Activated CD8-positive, alpha-beta memory T cell treated with anti-CD3 and anti-CD28 coated beads for 24 hours (primary cell): ENCODE measurements around the gene WTIP.

Source experiments
- DNase-seq: peaks from one replicate; pipeline ENCODE4 v3.0.0-alpha.2; 2020

WTIP gene

DNA sequence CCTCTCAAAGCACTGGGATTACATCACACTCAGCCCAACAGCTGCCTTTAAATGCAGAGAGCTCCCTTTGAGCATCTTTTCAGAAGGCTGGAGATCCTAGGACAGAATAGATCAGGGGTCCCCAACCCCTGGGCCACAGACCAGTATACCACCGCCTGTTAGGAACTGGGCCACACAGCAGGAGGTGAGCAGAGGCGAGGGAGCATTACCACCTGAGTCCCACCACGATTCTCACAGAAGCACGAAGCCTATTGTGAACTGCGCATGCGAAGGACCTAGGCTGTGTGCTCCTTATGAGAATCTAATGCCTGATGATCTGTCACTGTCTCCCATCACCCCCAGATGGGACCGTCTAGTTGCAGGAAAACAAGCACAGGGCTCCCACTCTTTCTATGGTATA is 2.2 kb upstream of the WTIP start:
- no peak for DNase-seq

DNA sequence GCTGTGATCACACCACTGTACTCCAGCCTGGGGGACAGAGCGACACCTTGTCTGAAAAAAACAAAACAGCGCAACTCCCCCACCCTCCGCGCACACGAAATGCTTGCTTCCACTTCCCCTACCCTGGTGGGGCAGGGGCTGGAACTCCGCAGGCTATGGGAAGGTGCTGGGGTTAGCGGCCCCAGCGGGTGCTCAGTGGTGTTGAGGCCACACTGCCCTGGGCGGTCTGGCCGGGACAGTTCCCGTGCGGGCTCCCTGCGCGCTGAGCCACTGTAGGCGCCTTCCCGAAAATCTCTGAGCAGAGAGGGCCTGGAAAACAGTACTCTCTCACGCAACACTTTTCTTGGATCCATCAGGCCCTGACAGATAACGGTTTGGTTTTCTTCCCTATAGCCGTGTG is 1.1 kb upstream of the WTIP start:
- DNase-seq: no peak

DNA sequence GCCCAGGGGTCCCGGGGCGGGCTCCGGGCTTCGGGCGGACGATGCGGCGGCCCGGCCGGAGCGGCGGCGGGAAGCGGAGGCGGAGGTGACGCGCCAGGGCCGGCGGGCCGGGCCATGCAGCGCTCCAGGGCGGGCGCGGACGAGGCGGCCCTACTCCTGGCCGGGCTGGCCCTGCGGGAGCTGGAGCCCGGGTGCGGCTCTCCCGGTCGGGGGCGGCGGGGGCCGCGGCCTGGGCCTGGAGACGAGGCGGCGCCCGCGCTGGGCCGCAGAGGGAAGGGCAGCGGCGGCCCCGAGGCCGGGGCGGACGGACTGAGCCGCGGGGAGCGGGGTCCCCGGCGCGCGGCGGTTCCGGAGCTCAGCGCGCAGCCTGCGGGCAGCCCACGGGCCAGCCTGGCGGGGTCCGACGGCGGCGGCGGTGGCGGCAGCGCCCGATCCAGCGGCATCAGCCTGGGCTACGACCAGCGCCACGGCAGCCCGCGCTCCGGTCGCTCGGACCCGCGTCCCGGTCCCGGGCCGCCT is 362 bp downstream of the WTIP start:
- no peak for DNase-seq

DNA sequence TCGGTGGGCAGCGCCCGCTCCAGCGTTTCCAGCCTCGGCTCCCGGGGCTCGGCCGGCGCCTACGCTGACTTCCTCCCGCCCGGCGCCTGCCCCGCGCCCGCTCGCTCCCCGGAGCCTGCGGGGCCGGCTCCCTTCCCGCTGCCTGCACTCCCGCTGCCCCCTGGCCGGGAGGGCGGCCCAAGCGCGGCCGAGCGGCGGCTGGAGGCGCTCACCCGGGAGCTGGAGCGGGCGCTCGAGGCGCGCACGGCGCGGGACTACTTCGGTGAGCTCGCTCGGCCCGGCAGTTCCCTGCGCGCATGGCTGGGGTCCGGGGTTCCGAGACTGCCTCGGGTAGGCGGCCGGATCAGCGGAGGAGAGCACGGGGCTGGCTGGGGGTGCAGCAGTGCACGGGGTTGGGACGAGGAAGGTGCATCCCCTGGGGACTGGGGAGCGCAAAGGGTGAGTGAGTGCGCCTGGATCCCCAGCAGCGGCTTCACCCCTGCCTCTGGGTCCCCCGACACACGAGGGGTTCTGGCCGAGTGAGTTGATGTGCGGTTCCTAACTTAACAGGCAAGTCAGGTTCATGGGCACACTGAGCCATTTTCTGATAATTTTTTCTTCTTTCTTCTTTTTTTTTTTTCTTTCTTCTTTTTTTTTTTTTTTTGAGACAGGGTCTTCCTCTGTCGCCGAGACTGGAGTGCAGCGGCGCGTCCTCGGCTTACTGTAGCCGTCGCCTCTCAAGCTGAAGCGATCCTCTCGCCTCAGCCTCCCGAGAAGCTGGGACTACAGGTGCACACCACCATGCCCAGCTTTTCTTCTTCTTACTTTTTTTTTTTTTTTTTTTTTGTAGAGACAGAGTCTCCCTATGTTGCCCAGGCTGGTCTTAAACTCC is 1.1 kb downstream of the WTIP start:
- no peak for DNase-seq

DNA sequence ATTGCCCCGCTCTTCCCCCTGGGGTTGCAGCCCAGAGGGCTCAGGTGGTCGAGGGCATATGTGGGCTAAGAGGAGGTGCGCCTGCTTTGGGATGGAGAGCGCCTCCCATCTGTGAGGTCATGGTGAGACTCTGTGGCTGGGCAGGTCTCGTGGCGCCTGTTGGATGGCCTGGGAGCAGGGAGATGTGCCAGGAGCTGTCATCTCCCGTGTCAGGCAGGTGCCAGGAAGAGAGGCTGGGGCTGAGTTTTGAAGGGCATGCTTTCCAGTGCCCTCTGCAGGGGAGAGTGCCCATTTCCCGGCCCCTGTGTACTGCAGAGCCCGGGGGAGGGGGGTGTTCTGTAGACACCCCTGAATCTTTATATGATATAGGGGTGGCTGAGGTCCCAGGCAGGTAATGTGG is 2.8 kb downstream of the WTIP start:
- no peak for DNase-seq

DNA sequence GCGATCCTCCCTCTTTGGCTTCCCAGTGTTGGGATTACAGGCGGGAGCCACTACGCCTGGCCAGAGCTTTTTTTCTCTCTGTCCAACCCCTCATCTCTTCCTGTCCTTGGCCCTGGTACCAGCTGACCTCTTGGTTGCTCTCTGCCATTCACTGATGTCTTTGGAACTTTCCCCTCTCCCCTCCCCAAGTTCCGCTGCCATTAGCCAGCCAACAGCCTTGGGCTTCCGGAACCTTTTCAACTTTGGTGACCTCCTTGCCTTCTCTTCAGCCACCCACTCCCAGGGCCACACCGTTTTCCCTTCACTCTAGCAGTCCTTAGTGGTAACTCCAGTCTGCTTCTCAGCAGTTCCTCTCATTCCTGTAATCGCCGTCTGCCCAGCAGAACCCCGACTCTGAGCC is 4.3 kb downstream of the WTIP start:
- no peak for DNase-seq

DNA sequence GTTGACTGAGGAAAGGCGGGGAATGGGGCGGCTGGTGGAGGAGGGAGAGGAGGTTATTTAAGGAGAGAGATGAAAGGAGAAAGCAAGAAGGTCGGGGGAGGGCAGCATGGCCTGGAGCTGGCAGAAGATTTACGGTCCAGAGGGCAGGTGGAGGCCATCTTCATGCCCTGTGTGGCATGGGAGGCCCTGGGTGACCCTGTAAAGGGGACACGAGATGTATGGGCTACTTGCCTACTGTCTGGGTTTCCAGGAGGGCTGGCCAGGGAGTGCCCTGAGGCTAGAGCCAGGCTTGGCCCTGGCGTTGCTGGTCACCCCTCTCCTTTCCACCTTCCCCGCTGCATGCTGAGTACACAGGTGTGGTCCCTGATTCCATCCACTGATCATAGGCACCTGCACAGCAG is 6.1 kb downstream of the WTIP start:
- DNase-seq: no peak

DNA sequence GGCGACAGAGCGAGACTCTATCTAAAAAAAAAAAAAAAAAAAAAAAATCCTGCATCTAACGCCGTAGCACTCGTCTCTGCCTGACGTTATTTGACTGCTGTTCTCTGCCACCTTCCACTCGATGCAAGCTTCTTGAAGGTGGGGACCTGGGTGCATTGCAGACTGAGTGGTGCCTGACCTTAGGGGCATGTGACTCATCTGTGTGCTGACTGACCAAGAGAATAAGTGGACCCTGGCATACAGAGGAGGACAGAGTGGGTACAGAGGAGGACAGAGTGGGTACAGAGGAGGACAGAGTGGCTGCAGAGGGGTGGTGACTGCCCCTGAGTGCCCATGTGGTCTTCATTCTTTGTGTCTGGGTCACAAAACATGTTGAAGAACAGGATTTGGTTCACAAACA is 7.6 kb downstream of the WTIP start:
- DNase-seq: no peak

DNA sequence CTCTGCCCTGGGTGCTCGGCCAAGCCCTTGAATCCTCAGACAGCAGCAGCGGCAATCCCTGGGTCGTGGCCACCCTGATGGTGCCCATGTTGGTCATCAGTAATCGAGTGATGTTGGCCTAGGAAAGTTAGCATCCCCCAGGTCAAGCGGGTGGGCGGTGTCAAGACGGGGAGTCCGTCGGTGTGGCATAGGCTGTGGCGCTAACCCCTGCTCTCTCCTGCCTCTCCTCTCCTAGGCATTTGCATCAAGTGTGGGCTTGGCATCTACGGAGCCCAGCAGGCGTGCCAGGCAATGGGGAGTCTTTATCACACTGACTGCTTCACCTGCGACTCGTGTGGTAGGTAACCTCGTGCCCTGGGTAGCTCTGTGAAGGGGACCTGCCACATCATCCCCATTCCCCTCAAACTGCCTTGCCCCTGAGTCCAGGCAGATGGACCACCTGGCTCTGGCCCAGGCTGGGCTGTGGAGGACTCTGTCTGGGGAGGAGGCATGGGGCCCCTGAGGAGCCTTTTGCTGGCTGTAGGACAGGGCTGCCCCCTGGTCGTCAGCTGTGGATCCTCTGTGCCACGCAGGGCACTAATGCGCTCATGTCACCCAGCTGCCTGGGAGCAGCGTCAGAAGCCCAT is 8.7 kb downstream of the WTIP start:
- DNase-seq: no peak

DNA sequence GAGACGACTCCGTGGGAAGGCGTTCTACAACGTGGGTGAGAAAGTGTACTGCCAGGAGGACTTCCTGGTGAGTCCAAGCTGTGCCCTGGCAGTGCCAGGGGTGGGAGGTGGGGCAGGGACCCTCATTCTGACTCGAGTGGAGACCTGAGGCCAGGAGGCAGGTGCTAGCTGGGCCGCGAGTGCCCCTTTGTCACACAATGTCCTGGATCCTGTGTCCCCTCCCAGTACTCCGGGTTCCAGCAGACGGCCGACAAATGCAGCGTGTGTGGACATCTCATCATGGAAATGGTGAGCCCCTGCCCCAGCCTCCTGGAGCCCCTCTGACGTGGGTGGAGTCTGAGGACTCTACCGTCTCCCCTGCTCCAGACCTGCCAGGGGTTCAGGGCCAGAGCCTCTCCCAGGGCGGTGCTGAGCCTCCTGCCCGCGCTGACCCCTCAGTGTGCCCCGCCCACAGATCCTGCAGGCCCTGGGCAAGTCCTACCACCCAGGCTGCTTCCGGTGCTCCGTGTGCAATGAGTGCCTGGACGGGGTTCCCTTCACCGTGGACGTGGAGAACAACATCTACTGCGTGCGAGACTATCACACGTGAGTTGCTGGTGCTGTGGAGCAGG is 11.6 kb downstream of the WTIP start:
- no peak for DNase-seq

DNA sequence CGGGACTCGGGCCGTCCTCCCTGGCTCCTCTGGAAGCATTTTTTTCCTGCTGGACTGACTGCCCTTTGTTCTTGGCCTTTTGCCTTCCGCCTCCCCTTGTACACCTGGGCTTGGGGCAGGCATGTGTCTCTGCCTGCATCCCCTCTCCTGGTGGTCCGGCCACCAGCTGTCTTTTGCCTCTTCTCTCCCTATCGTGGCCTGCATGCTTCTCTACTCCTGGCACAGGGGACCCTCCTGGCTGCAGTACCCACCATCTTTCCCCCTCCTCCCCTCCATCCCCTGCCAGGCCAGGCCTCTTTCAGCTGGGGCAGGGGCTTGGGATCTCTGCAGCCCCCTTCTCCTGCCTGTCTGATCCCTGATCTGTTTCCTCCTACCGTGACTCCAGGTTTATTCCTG is 12.1 kb downstream of the WTIP start:
- DNase-seq: no peak

DNA sequence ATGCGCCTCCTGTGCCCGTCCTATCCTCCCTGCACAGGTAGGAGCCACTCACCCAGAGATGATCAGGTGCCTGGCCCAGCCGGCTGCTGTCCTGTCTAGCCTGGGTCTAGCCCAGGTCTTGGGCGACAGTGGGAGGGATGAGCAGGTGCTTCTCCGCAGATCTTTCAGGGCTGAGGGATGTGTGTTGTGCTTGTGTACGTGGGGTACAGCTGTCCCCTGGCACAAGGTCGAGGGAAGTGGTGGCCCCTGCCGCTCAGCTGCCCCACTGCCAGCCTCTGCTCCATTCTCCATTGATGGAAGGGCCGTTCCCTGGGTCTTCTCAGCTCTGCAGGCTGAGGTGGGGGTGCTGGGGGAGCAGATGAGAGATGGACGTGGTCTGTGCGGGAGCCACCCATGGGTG is 13.0 kb downstream of the WTIP start:
- no peak for DNase-seq

DNA sequence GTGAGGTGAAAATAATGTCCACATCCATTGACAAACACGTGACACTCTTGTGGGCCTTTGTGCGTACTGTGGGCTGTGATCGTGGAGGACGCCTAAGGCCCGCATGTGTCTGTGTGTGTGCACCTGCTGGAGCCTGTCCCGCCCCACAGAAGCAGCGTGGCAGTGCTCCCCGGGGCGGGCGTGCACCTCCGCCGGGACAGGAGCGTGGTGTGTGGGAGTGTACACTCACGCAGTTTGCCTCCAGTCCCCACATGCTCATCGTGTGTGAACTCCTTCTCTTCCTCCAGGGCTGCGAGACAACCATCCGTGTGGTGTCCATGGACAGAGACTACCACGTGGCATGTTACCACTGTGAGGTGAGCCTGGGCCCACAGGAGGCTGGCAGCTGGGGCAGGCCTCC is 13.9 kb downstream of the WTIP start:
- DNase-seq: no peak

DNA sequence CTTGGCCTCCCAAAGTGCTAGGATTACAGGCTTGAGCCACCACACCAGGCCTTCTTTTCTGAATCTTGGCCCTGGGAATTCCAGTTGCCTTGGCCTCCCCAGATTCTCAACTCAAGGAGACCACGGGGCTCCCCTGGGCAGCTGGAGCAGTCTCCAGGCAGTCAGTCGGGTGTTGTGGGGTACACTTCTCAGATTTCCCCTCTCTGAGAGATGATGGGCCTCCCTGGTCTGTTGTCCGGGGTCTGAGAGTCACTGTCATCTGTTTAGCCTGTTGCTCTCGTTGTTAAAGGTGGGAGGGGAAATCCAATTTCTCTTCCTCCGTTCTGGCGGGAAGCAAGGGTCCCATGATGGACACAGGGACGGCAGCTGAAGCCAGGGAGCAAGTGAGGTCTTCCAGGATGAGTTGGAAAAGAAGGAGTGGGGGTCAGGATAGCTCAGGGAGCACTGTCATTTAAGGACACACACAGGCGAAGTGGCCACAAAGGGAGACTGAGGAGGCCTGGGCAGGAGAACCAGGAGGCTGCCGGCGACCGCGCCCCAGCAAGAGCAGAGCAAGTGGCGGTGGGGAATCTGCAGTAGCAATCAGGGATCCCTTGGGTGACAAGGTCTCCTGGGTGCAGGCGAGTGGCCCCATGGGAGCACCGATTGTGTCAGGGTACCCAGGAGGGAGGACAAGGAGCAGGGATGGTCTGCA is 15.7 kb downstream of the WTIP start:
- DNase-seq: no peak

DNA sequence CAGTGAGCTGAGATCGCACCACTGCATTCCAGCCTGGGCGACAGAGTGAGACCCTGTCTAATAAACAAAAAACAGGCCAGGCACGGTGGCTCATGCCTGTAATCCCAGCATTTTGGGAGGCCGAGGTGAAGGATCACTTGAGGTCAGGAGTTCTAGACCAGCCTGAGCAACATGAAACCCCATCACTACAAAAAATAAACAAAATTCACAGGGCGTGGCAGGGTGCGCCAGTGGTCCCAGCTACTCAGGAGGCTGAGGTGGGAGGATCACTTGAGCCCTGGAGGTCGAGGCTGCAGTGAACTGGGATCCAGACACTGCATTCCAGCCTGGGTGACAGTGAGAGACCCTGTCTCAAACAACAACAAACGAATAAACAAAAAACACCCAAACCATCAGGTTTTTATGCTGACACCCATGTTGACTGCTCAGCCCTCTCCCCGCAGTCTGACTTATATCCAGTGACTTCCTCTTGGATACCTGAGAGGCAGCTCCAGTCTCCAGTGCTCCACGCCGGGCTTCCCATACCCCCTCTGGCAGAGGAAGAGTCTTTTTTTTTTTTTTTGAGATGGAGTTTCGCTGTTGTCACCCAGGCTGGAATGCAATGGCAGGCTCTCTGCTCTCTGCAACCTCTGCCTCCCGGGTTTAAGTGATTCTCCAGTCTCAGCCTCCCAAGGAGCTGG is 17.7 kb downstream of the WTIP start:
- DNase-seq: no peak

DNA sequence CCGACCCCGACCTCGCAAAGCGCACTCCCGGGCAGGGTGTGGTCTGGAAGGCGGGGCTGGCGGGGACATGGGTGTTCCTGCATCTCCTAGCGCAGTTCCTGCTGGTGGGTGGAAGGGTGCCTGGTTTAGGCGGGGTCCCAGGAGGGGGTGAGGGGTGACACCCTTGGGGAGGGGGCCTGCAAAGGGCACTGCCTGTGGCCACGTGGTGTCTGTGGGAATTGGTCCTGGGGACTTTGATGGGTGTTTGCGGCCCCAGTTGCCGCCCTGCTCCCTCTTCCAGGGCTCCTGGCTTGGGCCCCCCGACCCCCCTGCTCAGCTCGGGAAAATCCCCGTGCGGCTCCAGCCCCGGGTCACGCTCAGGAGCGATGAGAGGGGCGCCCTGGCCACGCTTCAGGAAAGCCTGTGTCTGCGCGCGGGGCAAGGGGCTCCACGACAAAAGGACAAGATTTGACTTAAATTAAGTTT is 19.1 kb downstream of the WTIP start:
- DNase-seq: no peak

DNA sequence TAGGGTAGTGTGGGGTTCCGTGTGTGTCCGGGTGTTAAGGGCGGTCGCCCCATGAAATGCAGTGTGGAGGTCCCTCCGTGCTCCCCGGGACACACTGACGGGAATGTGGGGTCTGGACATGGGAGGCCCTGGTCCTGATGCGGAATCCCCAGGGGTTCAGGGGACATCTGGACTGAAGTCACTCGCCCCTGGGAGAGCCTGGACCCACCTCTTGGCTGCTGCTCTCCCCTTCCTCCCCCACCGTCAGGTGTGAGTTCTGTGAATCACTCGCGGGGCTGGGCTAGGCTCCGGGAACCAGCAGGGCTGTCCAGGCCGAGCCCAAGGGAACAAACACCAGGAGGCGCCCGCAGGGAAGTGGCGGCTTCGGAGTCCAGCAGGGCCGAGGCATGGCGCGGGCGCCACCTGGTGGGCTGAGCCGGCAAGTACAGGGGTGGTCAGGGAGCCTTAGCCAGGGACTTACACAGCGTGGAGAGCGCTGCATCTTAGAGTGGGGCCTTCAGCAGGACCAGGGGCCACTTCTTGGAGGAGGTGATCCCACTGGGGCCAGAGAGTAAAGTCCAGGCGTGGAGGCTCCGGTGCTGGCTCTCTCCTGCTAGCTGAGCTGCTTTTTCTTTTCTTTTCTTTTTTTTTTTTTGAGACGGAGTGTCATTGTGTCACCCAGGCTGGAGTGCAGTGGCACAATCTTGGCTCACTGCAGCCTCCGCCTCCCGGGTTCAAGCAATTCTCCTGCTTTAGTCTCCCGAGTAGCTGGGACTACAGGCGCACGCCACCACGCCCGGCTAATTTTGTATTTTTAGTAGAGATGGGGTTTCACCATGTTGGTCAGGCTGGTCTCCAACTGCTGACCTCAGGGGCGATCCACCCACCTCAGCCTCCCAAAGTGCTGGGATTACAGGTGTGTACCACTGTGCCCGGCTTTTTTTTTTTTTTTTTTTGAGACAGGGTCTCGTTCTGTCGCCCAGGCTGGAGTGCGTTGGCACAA is 20.1 kb downstream of the WTIP start:
- DNase-seq: peak; percentile 96

DNA sequence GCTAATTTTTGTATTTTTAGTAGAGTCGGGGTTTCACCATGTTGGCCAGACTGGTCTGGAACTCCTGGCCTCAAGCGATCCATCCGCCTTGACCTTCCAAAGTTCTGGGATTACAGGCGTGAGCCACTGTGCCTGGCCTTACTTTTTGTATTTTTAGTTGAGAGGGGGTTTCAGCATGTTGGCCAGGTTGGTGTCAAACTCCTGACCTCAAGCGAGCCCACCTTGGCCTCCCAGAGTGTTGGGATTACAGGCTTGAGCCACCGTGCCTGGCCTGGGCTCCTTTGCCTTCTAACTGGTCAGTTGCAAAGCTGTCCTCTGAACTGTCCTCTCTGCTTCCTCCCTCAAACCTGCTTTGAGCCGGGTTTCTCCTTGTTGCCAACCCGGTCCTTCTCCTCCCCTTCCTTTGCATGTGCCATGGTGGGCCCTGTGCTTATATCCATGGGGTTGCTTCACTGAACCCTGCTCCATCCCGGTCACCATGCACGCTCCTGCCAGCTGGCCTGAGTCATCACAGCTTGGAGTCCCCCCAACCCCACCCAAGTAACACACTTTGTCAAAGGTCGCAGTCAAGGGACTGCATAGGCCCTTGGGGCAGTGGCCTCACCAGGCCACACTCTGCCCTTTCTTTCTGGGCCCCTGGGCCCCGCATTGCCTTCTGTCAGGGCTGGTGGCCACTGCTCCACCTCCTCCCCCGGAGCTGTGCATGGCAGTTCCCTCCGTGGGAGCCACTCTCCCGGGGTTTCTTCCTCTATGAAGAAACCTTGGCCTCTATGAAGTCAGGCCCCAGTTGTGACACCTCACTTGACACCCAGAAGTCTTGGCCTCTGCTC is 21.2 kb downstream of the WTIP start:
- peak; percentile 41 for DNase-seq

DNA sequence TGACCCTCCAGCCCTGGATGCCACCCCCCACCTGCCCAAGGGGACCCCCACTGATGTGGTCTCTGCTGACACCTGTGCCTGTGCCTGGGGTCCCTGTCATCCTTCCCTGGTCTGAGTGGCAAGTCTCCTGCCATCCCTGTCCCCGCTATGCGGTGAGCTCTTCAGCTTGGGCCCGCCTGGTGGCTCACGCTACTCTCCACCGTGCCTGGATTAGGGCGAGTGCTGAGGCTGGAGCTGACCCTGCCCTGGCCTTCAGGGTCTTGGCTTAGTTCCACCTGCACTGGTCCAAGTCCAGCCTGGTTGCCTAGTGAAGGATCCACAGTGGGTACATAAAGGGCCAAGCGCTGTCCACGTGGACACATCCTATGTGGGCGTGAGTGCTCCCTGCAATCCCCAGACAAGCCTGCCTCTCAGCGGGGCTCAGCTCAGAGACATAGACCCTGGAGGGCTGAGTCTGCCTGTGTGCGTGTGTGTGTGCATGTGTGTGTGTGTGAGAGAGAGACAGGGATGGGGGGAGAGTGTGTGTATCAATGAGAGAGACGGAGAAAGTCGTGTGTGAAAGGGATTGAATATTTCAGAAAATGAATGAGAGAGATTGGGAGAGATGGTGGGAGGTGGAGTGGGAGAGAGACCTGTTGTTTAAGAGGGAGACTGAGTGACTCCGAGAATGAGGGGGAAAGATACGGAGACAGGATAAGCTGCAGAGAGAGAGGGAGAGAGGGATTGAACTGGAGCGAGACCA is 22.1 kb downstream of the WTIP start:
- DNase-seq: peak; percentile 41
